ENCODE data around the gene SLCO3A1.

- TF ChIP-seq CTCF (IDR thresholded peaks at IDR 0.05) (no peak), POLR2A (IDR thresholded peaks at IDR 0.05) (no peak)
Measured at GRCh38 chr15:92205255-92205739, 351.8 kb downstream of the SLCO3A1 start.
